Measurements from ENCODE around the gene TECPR1. TPM values are rescaled to one million over a fixed set of nuclear protein-coding genes. Genes with fewer than 3 reads are reported as not detected.

TECPR1 gene
- total and polyA plus RNA-seq, 2 of the 4 experiments (the other 2 are of a cell fraction) = 11.5 to 14.7 TPM

- CTCF ChIA-PET = no interaction called here
- H3K4me1 ChIP-seq (ENCODE audit: control insufficient read depth, insufficient read depth, low read length) = no peaks in the 10 kb centered on the region
- no peak for TF ChIP-seq MAFK (IDR thresholded peaks at IDR 0.05; ENCODE audit: low read depth, low read length)
- TF ChIP-seq RFX5 (IDR thresholded peaks at IDR 0.05; ENCODE audit: low read depth, low read length) = no peak
- no peak for TF ChIP-seq MXI1 (IDR thresholded peaks at IDR 0.05; ENCODE audit: borderline replicate concordance, low read depth, low read length)
- no peak for TF ChIP-seq CTCF (conservative IDR thresholded peaks at IDR 0.05; ENCODE audit: low read depth, low read length)
- no peak overlapping the region for H2BK120ac ChIP-seq (ENCODE audit: low read depth, low read length)
- intact Hi-C loops (cut with micrococcal nuclease) = no loop called here
- dilution Hi-C loops (cut with HindIII; ENCODE audit: low sequenced_read_pairs, unreplicated experiment) = no loop called here
- H4K8ac ChIP-seq (ENCODE audit: low read depth in 2 of 2, low read length in 2 of 2) = no peak overlapping the region
- no peak overlapping the region for H3K56ac ChIP-seq (ENCODE audit: extremely low read depth, insufficient read depth, low read length)
- no peak for DNase-seq
- H3K9me3 ChIP-seq (ENCODE audit: control insufficient read depth, insufficient read depth, low read length) = no peaks in the 10 kb centered on the region
- H3K18ac ChIP-seq (ENCODE audit: low read depth, low read length) = no peak overlapping the region
- no peak overlapping the region for H4K5ac ChIP-seq (ENCODE audit: low read depth, low read length)
- H3K27ac ChIP-seq (ENCODE audit: insufficient read depth, low read length) = no peak overlapping the region
- H3K79me1 ChIP-seq (ENCODE audit: low read depth in 1 of 2, low read length in 2 of 2) = no peaks in the 10 kb centered on the region
- H4K20me1 ChIP-seq (ENCODE audit: insufficient read depth, low read length) = no peaks in the 10 kb centered on the region
- H3K27me3 ChIP-seq (ENCODE audit: control insufficient read depth, insufficient read depth, low read length) = no peaks in the 10 kb centered on the region
- H2AK9ac ChIP-seq (replicated peaks; ENCODE audit: low read depth, low read length, poor library complexity) = no peak overlapping the region
- H3K4ac ChIP-seq (ENCODE audit: low read depth, low read length) = no peak overlapping the region
- H2BK15ac ChIP-seq (ENCODE audit: low read depth, low read length) = no peak overlapping the region
- H2BK20ac ChIP-seq (ENCODE audit: low read depth, low read length) = no peak overlapping the region
- H3K14ac ChIP-seq (replicated peaks; ENCODE audit: low read depth, low read length) = no peak overlapping the region
- in situ Hi-C loops (cut with MboI; ENCODE audit: low sequenced_read_pairs) = no loop called here
- POLR2A ChIA-PET (ENCODE audit: unreplicated experiment) = no interaction called here
- 87% methylated on average over 10 of the region's 11 CpGs; no CpG with 5 or more reads in 1 of the 2 experiments for WGBS, 2 experiments (ENCODE audit: extremely low coverage in 2 of 2, insufficient read length in 1 of 2)
- no peak overlapping the region for H3K23ac ChIP-seq (ENCODE audit: low read depth, low read length)
- H3K4me3 ChIP-seq (ENCODE audit: insufficient read depth, low read depth, low read length) = no peak overlapping the region
- H4K91ac ChIP-seq (ENCODE audit: insufficient read depth, low read depth, low read length) = no peak overlapping the region
- H3K36me3 ChIP-seq (ENCODE audit: control insufficient read depth, insufficient read depth, low read length) = peaks cover 41% of the 10 kb centered on the region
- no peak overlapping the region for H2BK5ac ChIP-seq (ENCODE audit: low read depth, low read length, poor library complexity, severe bottlenecking)
- H2AK5ac ChIP-seq (ENCODE audit: low read depth, low read length) = no peak overlapping the region
- H2AFZ ChIP-seq (replicated peaks; ENCODE audit: low read length, poor library complexity) = no peak overlapping the region
- H3K4me2 ChIP-seq (ENCODE audit: low read depth, low read length) = no peak overlapping the region
- BruUV-seq (replicated peaks) = no TSS peak
- no peak overlapping the region for H3K9ac ChIP-seq (ENCODE audit: low read depth, low read length)
- H3K9me1 ChIP-seq (ENCODE audit: insufficient read depth, low read length) = no peaks in the 10 kb centered on the region
- no peak for ATAC-seq (ENCODE audit: low read depth)
Observed at GRCh38 chr7:98229441-98229840, 22.6 kb downstream of the TECPR1 start.

Measured in IMR-90 (cell line).